GM10248 (cell line): ENCODE results near the gene YWHAH.

ENCODE experiments used
- CTCF ChIA-PET: fragments of 300-600 bp; sonication (Branson Sonifier 250); formaldehyde crosslinking; extraction: SDS; loops from one replicate; lab custom pipeline; 2021; ENCODE audit warnings: antibody characterized with exemption; lab: Yijun Ruan, JAX
- POLR2A ChIA-PET: fragments of 350-650 bp; sonication (Branson Sonifier 250); formaldehyde crosslinking; extraction: SDS; loops from one replicate; lab custom pipeline; 2020; ENCODE audit warnings: antibody characterized with exemption; lab: Yijun Ruan, JAX
- DNase-seq: peaks from one replicate; pipeline ENCODE4 v3.0.0; 2012; ENCODE audit errors: extremely low spot score
- CTCF ChIP-seq: IDR thresholded peaks from 2 replicates; pipeline ENCODE4 v1.5.1; 2012; ENCODE audit warnings: mild to moderate bottlenecking, low read depth; ENCODE audit errors: extremely low read depth, missing control alignments, control extremely low read depth

Gene YWHAH

GRCh38 chr22:31951194-31952093 is 7.1 kb downstream of the YWHAH start:
- ChIA-PET POLR2A (no interaction called here), CTCF (interaction anchor here (0.9 to 3.7 kb wide), 8 partner anchors 7 to 288 kb away, joined by 3 to 31 read pairs (median 4); no protein-coding TSS in a partner anchor)
- no peak for DNase-seq
- TF ChIP-seq CTCF = no peak

- TF ChIP-seq CTCF = no peak
- DNase-seq = no peak
- ChIA-PET POLR2A (no interaction called here), CTCF (interaction anchor here (1.2 to 1.5 kb wide), 2 partner anchors 10 to 18 kb away, joined by 6 to 10 read pairs; no protein-coding TSS in a partner anchor)
Measured at GRCh38 chr22:31952094-31952401, 7.7 kb downstream of the YWHAH start.

- no peak for TF ChIP-seq CTCF
- no peak for DNase-seq
- ChIA-PET CTCF (interaction anchor here (1.2 to 1.6 kb wide), 3 partner anchors 10 to 287 kb away, joined by 3 to 10 read pairs (median 6); no protein-coding TSS in a partner anchor), POLR2A (no interaction called here)
Measured at GRCh38 chr22:31952472-31952871, 8.1 kb downstream of the YWHAH start.

DNA sequence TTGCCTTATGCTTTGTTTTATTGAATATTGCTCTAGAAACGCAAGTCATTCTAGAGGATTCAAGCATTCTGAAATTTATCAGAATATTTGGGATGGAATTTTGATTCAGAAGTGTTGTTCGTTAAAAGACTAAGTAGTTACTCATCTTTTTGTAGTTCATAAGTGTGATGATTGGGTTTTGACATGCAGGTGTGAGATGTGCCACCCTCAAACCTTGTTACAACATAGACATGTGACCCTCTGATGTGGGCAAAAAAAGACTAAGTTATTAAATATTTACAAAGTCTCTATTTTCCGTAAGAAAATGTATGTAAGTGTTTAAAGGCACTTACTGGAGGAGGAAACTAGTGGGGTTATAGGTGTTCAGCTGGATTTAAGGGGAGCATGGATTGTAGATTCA is 8.9 kb downstream of the YWHAH start:
- no peak for TF ChIP-seq CTCF
- ChIA-PET CTCF (interaction anchor here (1.2 to 1.6 kb wide), 3 partner anchors 9 to 288 kb away, joined by 3 to 10 read pairs (median 6); no protein-coding TSS in a partner anchor), POLR2A (no interaction called here)
- no peak for DNase-seq

DNA sequence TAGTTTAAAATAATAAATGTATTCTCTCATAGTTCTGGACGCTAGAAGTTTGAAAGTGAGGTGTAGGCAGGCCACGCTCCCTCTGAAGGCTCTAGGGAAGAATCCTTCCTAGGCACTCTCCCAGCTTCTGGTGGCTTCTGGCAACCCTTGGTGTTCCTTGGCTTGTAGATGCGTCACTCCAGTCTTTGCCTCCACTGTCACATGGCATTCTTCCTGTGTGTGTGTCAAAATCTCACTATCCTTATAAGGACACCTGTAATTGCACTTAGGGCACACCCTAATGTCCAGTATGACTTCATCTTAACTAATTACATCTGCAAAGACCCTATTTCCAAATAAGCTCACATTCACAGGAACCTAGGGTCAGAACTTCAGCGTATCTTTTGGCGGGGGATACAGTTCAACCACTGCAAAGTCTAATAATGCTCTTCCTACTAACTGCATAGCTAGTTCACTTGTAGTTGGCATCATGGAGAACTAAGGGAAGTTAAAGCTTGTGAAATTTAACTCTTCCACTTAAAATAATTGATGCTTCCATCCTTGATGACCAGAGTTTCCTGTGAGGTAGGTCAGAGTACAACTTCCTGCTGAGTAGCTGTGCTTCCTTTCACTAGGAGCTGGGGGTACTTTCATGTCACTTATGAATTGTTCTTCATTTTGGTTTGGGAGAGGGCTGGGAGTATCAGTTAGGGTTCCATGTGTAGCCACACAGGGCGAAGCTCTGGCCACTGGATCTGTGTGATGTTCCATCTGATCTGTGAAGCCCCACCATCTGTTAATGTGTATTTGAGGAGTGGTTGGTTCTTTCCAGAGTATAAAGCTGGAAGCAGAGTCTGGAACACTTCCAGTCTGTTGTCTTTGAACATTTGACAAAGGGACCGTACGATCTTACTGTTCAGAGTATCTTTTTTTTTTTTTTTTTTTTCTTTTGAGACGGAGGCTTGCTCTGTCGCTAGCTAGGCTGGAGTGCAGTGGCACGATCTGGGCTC is 10.5 kb downstream of the YWHAH start:
- CTCF ChIA-PET = interaction anchor here (1.0 to 9.3 kb wide), 5 partner anchors 8 to 293 kb away, joined by 3 to 62 read pairs (median 4); partner anchors contain the start of gene PISD
- DNase-seq = no peak
- POLR2A ChIA-PET = no interaction called here

More for the DNA sequence above, 10.5 kb downstream of the YWHAH start:
- no peak for TF ChIP-seq CTCF
